HCT116 (cell line): Measurements from ENCODE around the gene TBC1D16. TPM values are rescaled to one million over a fixed set of nuclear protein-coding genes. Genes with fewer than 3 reads are reported as not detected.

Experiments used
- CEBPB ChIP-seq: IDR thresholded peaks from 2 replicates; pipeline ENCODE4 v1.6.1; 2012; ENCODE audit warnings: low read depth
- EGR1 ChIP-seq: IDR thresholded peaks from 2 replicates; pipeline ENCODE4 v1.6.1; 2012; ENCODE audit warnings: low read depth
- EZH2 ChIP-seq: fragments of 200-600 bp; sonication (generic); IDR thresholded peaks from 2 replicates; pipeline ENCODE4 v1.6.1; 2017; ENCODE audit warnings: antibody characterized with exemption, mixed run types
- FOSL1 ChIP-seq: IDR thresholded peaks from 2 replicates; pipeline ENCODE4 v1.6.1; 2012; ENCODE audit warnings: low read depth
- TCF7L2 ChIP-seq: IDR thresholded peaks from 2 replicates; pipeline ENCODE4 v1.7.0; 2011; ENCODE audit warnings: borderline replicate concordance, inconsistent platforms; ENCODE audit not compliant: insufficient read depth, insufficient read length; ENCODE audit errors: extremely low read depth
- YY1 ChIP-seq: IDR thresholded peaks from 2 replicates; pipeline ENCODE4 v1.6.1; 2011; ENCODE audit warnings: low read length, low read depth, moderate library complexity, mild to moderate bottlenecking; ENCODE audit not compliant: insufficient replicate concordance; ENCODE audit errors: extremely low read depth
- ZFX ChIP-seq: fragments of 450-650 bp; IDR thresholded peaks from 2 replicates; pipeline ENCODE4 v1.6.1; 2017
- ZNF274 ChIP-seq: fragments of 200-500 bp; sonication (Bioruptor generic); IDR thresholded peaks from 2 replicates; pipeline ENCODE4 v1.6.1; 2014; ENCODE audit warnings: mild to moderate bottlenecking, low read depth, low read length, inconsistent platforms
- total RNA-seq: library from RNA; stranded (reverse); gene quantifications from one replicate; pipeline ENCODE4 v1.2.1, GENCODE V29; 2021; ENCODE audit not compliant: unreplicated experiment
- TF ChIP-seq, protein P1 (sequence below): IDR thresholded peaks from 2 replicates; pipeline ENCODE4 v1.6.1; 2011; ENCODE audit warnings: mild to moderate bottlenecking, low read length, moderate library complexity; ENCODE audit not compliant: insufficient replicate concordance; ENCODE audit errors: extremely low read depth
- TF ChIP-seq, protein P2 (sequence below): IDR thresholded peaks from 2 replicates; pipeline ENCODE4 v1.6.1; 2012
- TF ChIP-seq, protein P3 (sequence below), 3 experiments: fragments of 200-600 bp in 1 of 3; sonication (generic) in 1 of 3; IDR thresholded peaks in 2 of 3; conservative IDR thresholded peaks in 1 of 3; 2 replicates each; pipeline ENCODE4 v1.5.1; 2012 to 2017; ENCODE audit warnings: low read depth in 2 of 3, low read length in 2 of 3, antibody characterized with exemption in 1 of 3, borderline replicate concordance in 1 of 3, control low read depth in 1 of 3, mild to moderate bottlenecking in 1 of 3, mixed read lengths in 1 of 3, mixed run types in 1 of 3, moderate library complexity in 1 of 3; ENCODE audit not compliant: insufficient read depth in 1 of 3

TBC1D16 gene
- total RNA-seq, 1 experiment from 2014 or later, result 31.1 TPM

DNA sequence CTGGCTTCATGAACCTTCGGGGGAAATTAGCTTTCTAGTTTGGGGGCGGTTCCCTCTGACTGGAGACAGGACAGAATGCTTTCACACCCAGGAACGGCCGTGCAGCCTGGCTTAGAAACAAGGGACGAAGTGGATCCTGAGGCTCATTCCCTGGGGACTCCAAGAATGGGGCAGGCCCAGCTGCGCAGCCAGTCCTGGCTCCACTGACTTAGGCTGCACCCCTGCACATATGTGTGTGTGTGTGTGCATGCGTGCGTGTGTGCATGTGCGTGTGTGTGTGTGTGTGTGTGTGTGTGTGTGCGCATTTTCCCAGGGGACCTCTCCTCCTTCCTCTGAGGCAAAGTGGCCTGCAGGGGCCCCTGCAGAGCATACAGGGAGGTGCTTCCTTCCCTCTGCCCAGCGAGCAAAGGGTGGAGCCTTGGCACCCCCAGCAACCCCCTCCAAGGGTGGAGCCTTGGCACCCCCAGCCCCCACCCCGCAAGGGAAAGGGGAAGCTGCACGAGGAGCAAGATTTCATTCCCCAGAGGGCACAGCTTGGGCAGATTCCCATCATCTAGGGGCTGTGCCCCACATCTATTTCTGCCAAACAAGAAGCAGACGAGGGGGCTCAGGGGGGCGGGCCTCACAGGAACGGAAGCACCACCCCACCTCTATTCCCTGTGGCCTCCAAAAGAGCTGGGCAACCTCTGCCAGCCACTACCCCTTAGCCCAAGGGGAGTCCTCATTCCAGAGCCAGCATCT is 98.9 kb downstream of the TBC1D16 start (continued):
- TF ChIP-seq, protein P1, sequence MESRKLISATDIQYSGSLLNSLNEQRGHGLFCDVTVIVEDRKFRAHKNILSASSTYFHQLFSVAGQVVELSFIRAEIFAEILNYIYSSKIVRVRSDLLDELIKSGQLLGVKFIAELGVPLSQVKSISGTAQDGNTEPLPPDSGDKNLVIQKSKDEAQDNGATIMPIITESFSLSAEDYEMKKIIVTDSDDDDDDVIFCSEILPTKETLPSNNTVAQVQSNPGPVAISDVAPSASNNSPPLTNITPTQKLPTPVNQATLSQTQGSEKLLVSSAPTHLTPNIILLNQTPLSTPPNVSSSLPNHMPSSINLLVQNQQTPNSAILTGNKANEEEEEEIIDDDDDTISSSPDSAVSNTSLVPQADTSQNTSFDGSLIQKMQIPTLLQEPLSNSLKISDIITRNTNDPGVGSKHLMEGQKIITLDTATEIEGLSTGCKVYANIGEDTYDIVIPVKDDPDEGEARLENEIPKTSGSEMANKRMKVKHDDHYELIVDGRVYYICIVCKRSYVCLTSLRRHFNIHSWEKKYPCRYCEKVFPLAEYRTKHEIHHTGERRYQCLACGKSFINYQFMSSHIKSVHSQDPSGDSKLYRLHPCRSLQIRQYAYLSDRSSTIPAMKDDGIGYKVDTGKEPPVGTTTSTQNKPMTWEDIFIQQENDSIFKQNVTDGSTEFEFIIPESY, result no peak
- no peak for TF ChIP-seq ZNF274
- no peak for TF ChIP-seq EGR1
- no peak for TF ChIP-seq FOSL1
- no peak for TF ChIP-seq EZH2
- TF ChIP-seq ZFX, result no peak
- no peak for TF ChIP-seq YY1
- no peak for TF ChIP-seq TCF7L2
- TF ChIP-seq CEBPB, result no peak
- TF ChIP-seq, protein P2, sequence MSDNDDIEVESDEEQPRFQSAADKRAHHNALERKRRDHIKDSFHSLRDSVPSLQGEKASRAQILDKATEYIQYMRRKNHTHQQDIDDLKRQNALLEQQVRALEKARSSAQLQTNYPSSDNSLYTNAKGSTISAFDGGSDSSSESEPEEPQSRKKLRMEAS, result no peak
- TF ChIP-seq, protein P3, sequence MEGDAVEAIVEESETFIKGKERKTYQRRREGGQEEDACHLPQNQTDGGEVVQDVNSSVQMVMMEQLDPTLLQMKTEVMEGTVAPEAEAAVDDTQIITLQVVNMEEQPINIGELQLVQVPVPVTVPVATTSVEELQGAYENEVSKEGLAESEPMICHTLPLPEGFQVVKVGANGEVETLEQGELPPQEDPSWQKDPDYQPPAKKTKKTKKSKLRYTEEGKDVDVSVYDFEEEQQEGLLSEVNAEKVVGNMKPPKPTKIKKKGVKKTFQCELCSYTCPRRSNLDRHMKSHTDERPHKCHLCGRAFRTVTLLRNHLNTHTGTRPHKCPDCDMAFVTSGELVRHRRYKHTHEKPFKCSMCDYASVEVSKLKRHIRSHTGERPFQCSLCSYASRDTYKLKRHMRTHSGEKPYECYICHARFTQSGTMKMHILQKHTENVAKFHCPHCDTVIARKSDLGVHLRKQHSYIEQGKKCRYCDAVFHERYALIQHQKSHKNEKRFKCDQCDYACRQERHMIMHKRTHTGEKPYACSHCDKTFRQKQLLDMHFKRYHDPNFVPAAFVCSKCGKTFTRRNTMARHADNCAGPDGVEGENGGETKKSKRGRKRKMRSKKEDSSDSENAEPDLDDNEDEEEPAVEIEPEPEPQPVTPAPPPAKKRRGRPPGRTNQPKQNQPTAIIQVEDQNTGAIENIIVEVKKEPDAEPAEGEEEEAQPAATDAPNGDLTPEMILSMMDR (IDR thresholded peaks at IDR 0.05 in 2 of 3, conservative IDR thresholded peaks at IDR 0.05 in 1 of 3; ENCODE audit: borderline replicate concordance in 1 of 3, insufficient read depth in 1 of 3, low read depth in 2 of 3, low read length in 2 of 3), result no peak
